Astrocyte of the cerebellum (primary cell): Measurements from ENCODE around the gene MGAT5.

ENCODE experiments used
- DNase-seq: peaks from one replicate; pipeline ENCODE4 v3.0.0-alpha.2; 2011; ENCODE audit warnings: low read depth
- H3K4me3 ChIP-seq: 2 replicates; pipeline ENCODE4 v1.5.1; 2011; ENCODE audit warnings: mild to moderate bottlenecking, low read depth, low read length, moderate library complexity
- CTCF ChIP-seq: IDR thresholded peaks from 2 replicates; pipeline ENCODE4 v1.5.1; 2012; ENCODE audit warnings: low read length, low read depth, moderate library complexity, mild to moderate bottlenecking; ENCODE audit errors: missing control alignments
- in situ Hi-C: cut with HindIII; loops from 2 replicates; pipeline ENCODE4 v1.10.0; 2017; ENCODE audit warnings: low sequenced_read_pairs

Gene MGAT5

GRCh38 chr2:134281815-134282419 lies 28.0 kb downstream of the MGAT5 start:
- no peak for DNase-seq
- no peak for TF ChIP-seq CTCF
- no peak overlapping the region for H3K4me3 ChIP-seq
- in situ Hi-C loops = no loop called here

GRCh38 chr2:134282629-134283400 lies 28.9 kb downstream of the MGAT5 start:
- in situ Hi-C loops = no loop called here
- no peak overlapping the region for H3K4me3 ChIP-seq
- no peak for DNase-seq
- TF ChIP-seq CTCF = no peak

GRCh38 chr2:134283661-134284060 lies 29.8 kb downstream of the MGAT5 start:
- TF ChIP-seq CTCF = no peak
- no peak overlapping the region for H3K4me3 ChIP-seq
- in situ Hi-C loops = no loop called here
- no peak for DNase-seq

- H3K4me3 ChIP-seq = no peak overlapping the region
- no peak for DNase-seq
- in situ Hi-C loops = no loop called here
- no peak for TF ChIP-seq CTCF
Observed at GRCh38 chr2:134284119-134284670, 30.3 kb downstream of the MGAT5 start.

DNA sequence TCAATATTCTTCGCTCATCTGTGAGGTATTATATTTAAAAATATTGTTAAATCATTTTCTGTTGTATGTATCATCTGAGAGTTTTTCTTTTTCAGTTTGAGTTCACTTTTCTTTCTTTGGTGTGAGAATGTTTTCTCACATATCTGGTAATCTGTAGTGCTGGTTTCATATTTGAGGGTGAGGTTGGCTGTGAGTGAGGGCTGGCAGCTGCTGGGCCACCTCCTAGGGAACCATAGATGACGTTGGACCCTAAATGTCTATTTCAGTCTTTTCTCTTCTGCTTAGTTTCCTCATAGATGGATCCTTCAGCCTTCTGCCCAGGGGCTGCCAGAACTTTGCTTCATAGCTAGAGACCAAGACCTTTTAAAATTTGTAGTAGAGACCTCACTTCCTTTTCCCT lies 33.5 kb downstream of the MGAT5 start:
- TF ChIP-seq CTCF = no peak
- no peak for DNase-seq
- in situ Hi-C loops = no loop called here
- no peak overlapping the region for H3K4me3 ChIP-seq

DNA sequence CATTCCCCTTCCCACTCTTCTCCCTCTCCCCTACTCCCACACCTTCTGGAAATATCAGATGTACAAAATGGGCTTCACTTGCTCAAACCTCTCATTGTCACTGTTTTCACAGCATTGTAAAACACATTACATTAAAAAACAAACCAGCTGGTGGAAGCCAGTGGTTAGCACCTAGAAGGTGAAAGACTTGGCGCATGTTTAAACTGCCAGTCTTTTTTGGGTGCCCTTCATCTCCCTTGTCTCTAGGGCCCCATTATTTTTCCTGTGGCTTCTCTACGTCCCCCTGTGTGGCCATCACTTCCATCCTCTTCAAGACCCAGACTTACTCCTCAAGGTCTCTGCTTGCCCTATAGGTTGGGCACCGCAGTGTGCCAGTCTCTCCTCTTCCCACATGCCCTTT lies 34.9 kb downstream of the MGAT5 start:
- H3K4me3 ChIP-seq = no peak overlapping the region
- in situ Hi-C loops = no loop called here
- no peak for TF ChIP-seq CTCF
- DNase-seq = no peak
